Activated CD4-positive, alpha-beta T cell treated with anti-CD3 and anti-CD28 coated beads for 1 hour (primary cell): ENCODE results near the gene LGALS1.
"Not testable (repeated sequence)": the region's sequence is repeated elsewhere in the genome, so short reads cannot be mapped to it uniquely, and the experiment has no call there.

ENCODE experiments used
- DNase-seq: peaks from one replicate; pipeline ENCODE4 v3.0.0-alpha.2; 2020

Gene LGALS1

GRCh38 chr22:37692627-37693285 is 17.3 kb downstream of the LGALS1 start:
- DNase-seq = no peak

GRCh38 chr22:37694131-37694530 is 18.7 kb downstream of the LGALS1 start:
- not testable (repeated sequence) for DNase-seq

- DNase-seq = not testable (repeated sequence)
Measured at GRCh38 chr22:37696260-37696656, 20.8 kb downstream of the LGALS1 start.

GRCh38 chr22:37696657-37697537 is 21.5 kb downstream of the LGALS1 start, which contains the start of gene TRIOBP:
TRIOBP (plus strand) TSS chr22:37697048; CDS start chr22:37701366, 4,318 bp downstream.
- DNase-seq = peak; percentile 70

GRCh38 chr22:37697538-37697835 is 22.1 kb downstream of the LGALS1 start:
- DNase-seq = no peak

- DNase-seq = no peak
Measured at GRCh38 chr22:37701141-37701786, 25.8 kb downstream of the LGALS1 start.

GRCh38 chr22:37703906-37704305 is 28.5 kb downstream of the LGALS1 start:
- DNase-seq = no peak

- no peak for DNase-seq
Measured at GRCh38 chr22:37704645-37705044, 29.2 kb downstream of the LGALS1 start.

GRCh38 chr22:37705205-37705604 is 29.8 kb downstream of the LGALS1 start:
- no peak for DNase-seq

GRCh38 chr22:37708580-37709444 is 33.4 kb downstream of the LGALS1 start:
- DNase-seq = no peak

GRCh38 chr22:37709445-37709765 is 34.0 kb downstream of the LGALS1 start:
- DNase-seq = no peak

- DNase-seq = no peak
Measured at GRCh38 chr22:37710675-37711074, 35.2 kb downstream of the LGALS1 start.

- DNase-seq = no peak
Measured at GRCh38 chr22:37711490-37711889, 36.1 kb downstream of the LGALS1 start.

GRCh38 chr22:37713761-37714160 is 38.3 kb downstream of the LGALS1 start:
- no peak for DNase-seq

GRCh38 chr22:37714634-37715033 is 39.2 kb downstream of the LGALS1 start:
- no peak for DNase-seq

GRCh38 chr22:37715760-37716159 is 40.3 kb downstream of the LGALS1 start:
- DNase-seq = no peak

- DNase-seq = no peak
Measured at GRCh38 chr22:37716708-37717107, 41.3 kb downstream of the LGALS1 start.

GRCh38 chr22:37717235-37717634 is 41.8 kb downstream of the LGALS1 start:
- DNase-seq = not testable (repeated sequence)

- DNase-seq = not testable (repeated sequence)
Measured at GRCh38 chr22:37717746-37718305, 42.4 kb downstream of the LGALS1 start.

GRCh38 chr22:37725551-37726240 is 50.3 kb downstream of the LGALS1 start:
- no peak for DNase-seq

- DNase-seq = no peak
Measured at GRCh38 chr22:37726241-37726887, 50.9 kb downstream of the LGALS1 start.
